GM18511 (cell line): ENCODE data around the gene DUSP11.
"Not testable (repeated sequence)": the region's sequence is repeated elsewhere in the genome, so short reads cannot be mapped to it uniquely, and the experiment has no call there.

Source experiments
- ATAC-seq: cut with Tn5 transposase; IDR thresholded peaks from one replicate; pipeline ENCODE4 v1.9.1; 2021; ENCODE audit warnings: mild to moderate bottlenecking, moderate library complexity; ENCODE audit not compliant: unreplicated experiment

DUSP11 gene

GRCh38 chr2:73776381-73776780 is 3.5 kb downstream of the DUSP11 start:
- no peak for ATAC-seq

GRCh38 chr2:73772819-73773218 is 7.1 kb downstream of the DUSP11 start:
- no peak for ATAC-seq

- no peak for ATAC-seq
Observed at GRCh38 chr2:73770725-73771124, 9.2 kb downstream of the DUSP11 start.

GRCh38 chr2:73766994-73767393 is 12.9 kb downstream of the DUSP11 start:
- ATAC-seq = no peak

GRCh38 chr2:73766349-73766748 is 13.6 kb downstream of the DUSP11 start:
- no peak for ATAC-seq

GRCh38 chr2:73764945-73765344 is 15.0 kb downstream of the DUSP11 start:
- no peak for ATAC-seq

- ATAC-seq = no peak
Observed at GRCh38 chr2:73762571-73762970, 17.3 kb downstream of the DUSP11 start.

GRCh38 chr2:73759904-73760303 is 20.0 kb downstream of the DUSP11 start:
- ATAC-seq = no peak

- no peak for ATAC-seq
Observed at GRCh38 chr2:73759285-73759764, 20.6 kb downstream of the DUSP11 start.

GRCh38 chr2:73754332-73754731 is 25.6 kb downstream of the DUSP11 start:
- ATAC-seq = not testable (repeated sequence)

GRCh38 chr2:73749314-73749713 is 30.6 kb downstream of the DUSP11 start:
- ATAC-seq = no peak

GRCh38 chr2:73746877-73747208 is 33.1 kb downstream of the DUSP11 start:
- ATAC-seq = no peak

GRCh38 chr2:73746015-73746876 is 33.7 kb downstream of the DUSP11 start:
- no peak for ATAC-seq

- ATAC-seq = no peak
Observed at GRCh38 chr2:73740767-73741166, 39.1 kb downstream of the DUSP11 start.

- ATAC-seq = no peak
Observed at GRCh38 chr2:73739101-73739500, 40.8 kb downstream of the DUSP11 start.

- peak; percentile 99 for ATAC-seq
Observed at GRCh38 chr2:73736855-73737779, 42.8 kb downstream of the DUSP11 start, which contains the start of gene TPRKB. Gene TPRKB, minus strand, starts transcription at chr2:73737345. Its CDS starts 2,776 bp downstream, at chr2:73734569.

GRCh38 chr2:73736378-73736777 is 43.5 kb downstream of the DUSP11 start:
- ATAC-seq = no peak

GRCh38 chr2:73730810-73731209 is 49.1 kb downstream of the DUSP11 start:
- no peak for ATAC-seq

GRCh38 chr2:73728711-73729110 is 51.2 kb downstream of the DUSP11 start:
- ATAC-seq = no peak

GRCh38 chr2:73728043-73728442 is 51.9 kb downstream of the DUSP11 start:
- no peak for ATAC-seq

GRCh38 chr2:73726657-73727056 is 53.2 kb downstream of the DUSP11 start:
- not testable (repeated sequence) for ATAC-seq
